Panc1 (cell line): ENCODE measurements around the gene PI4K2A. TPM values are rescaled to one million over a fixed set of nuclear protein-coding genes. Genes with fewer than 3 reads are reported as not detected.

Source experiments
- ATAC-seq: fragments of 200-7000 bp; cut with Tn5 transposase; 2 replicates; pipeline ENCODE4 v1.9.1; 2020; ENCODE audit warnings: mild to moderate bottlenecking, moderate library complexity
- BruUV-seq: library from RNA; stranded (reverse); fragments of 400-500 nt; replicated peaks from 2 replicates; lab custom pipeline; 2021; lab: Mats Ljungman, UMichigan
- CTCF ChIA-PET: fragments of 300-600 bp; sonication (Branson Sonifier 250); formaldehyde crosslinking; loops from one replicate; lab custom pipeline; 2022; ENCODE audit warnings: antibody characterized with exemption; lab: Charles Lee
- POLR2A ChIA-PET: fragments of 300-600 bp; sonication (Branson Sonifier 250); formaldehyde crosslinking; loops from one replicate; lab custom pipeline; 2022; ENCODE audit warnings: antibody characterized with exemption; lab: Charles Lee
- DNase-seq: peaks from one replicate; pipeline ENCODE4 v3.0.0-alpha.2; 2010; ENCODE audit warnings: low read depth, low spot score
- H3K27ac ChIP-seq: 2 replicates; pipeline ENCODE4 v1.5.1; 2011; ENCODE audit warnings: mild to moderate bottlenecking, low read length, inconsistent platforms
- H3K27me3 ChIP-seq: fragments of 200-500 bp; sonication (Bioruptor generic); 2 replicates; pipeline ENCODE4 v1.6.0; 2014; ENCODE audit warnings: low read length, inconsistent platforms; ENCODE audit not compliant: control insufficient read depth, insufficient read depth
- H3K36me3 ChIP-seq: fragments of 200-500 bp; sonication (Bioruptor generic); 2 replicates; pipeline ENCODE4 v1.5.1; 2014; ENCODE audit warnings: inconsistent platforms, mild to moderate bottlenecking, low read length, moderate library complexity; ENCODE audit not compliant: control insufficient read depth, insufficient read depth
- H3K4me1 ChIP-seq: 2 replicates; pipeline ENCODE4 v1.5.1; 2011; ENCODE audit warnings: inconsistent platforms, mild to moderate bottlenecking, low read length, moderate library complexity; ENCODE audit not compliant: control insufficient read depth, insufficient read depth
- H3K4me3 ChIP-seq, 2 experiments: 2 replicates each; pipeline ENCODE4 v1.5.1; 2011 to 2012; ENCODE audit warnings: low read depth in 2 of 2, low read length in 2 of 2, mild to moderate bottlenecking in 2 of 2, inconsistent platforms in 1 of 2, moderate library complexity in 1 of 2
- H3K9me3 ChIP-seq: fragments of 200-500 bp; sonication (Bioruptor generic); 2 replicates; pipeline ENCODE4 v1.5.1; 2014; ENCODE audit warnings: low read depth, mild to moderate bottlenecking, inconsistent platforms, low read length, moderate library complexity; ENCODE audit not compliant: control insufficient read depth, insufficient read depth
- POLR2AphosphoS5 ChIP-seq: IDR thresholded peaks from 2 replicates; pipeline ENCODE4 v1.6.1; 2012; ENCODE audit warnings: mild to moderate bottlenecking, low read depth, low read length, moderate library complexity
- SIN3A ChIP-seq: IDR thresholded peaks from 2 replicates; pipeline ENCODE4 v1.6.1; 2012; ENCODE audit warnings: low read depth, mild to moderate bottlenecking, low read length, moderate library complexity, borderline replicate concordance; ENCODE audit not compliant: insufficient read depth
- TCF7L2 ChIP-seq: IDR thresholded peaks from 2 replicates; pipeline ENCODE4 v1.6.1; 2011; ENCODE audit warnings: mild to moderate bottlenecking, low read depth, low read length, inconsistent platforms
- in situ Hi-C: cut with HindIII; loops from 2 replicates; pipeline ENCODE4 v1.10.0; 2016; ENCODE audit warnings: low sequenced_read_pairs, low pct_unique_long_range_greater_than_20kb
- intact Hi-C: fragments of 100-400 bp; cut with micrococcal nuclease; formaldehyde crosslinking; loops from one replicate; pipeline ENCODE4 v1.10.0; 2022; ENCODE audit not compliant: unreplicated experiment
- total RNA-seq: library from RNA; stranded (reverse); gene quantifications from one replicate; pipeline ENCODE4 v1.2.1, GENCODE V29; 2021; ENCODE audit not compliant: unreplicated experiment
- TF ChIP-seq, protein P1 (sequence below): fragments of 450-650 bp; IDR thresholded peaks from 2 replicates; pipeline ENCODE4 v1.5.1; 2017; ENCODE audit warnings: mild to moderate bottlenecking
- TF ChIP-seq, protein P2 (sequence below), 2 experiments: IDR thresholded peaks; 2 replicates each; pipeline ENCODE4 v1.6.1; 2011 to 2012; ENCODE audit warnings: low read depth in 2 of 2, control low read depth in 1 of 2, low read length in 1 of 2, mild to moderate bottlenecking in 1 of 2, moderate library complexity in 1 of 2; ENCODE audit not compliant: insufficient read depth in 1 of 2

Gene PI4K2A
- total RNA-seq, 1 experiment from 2014 or later: 22.8 TPM

DNA sequence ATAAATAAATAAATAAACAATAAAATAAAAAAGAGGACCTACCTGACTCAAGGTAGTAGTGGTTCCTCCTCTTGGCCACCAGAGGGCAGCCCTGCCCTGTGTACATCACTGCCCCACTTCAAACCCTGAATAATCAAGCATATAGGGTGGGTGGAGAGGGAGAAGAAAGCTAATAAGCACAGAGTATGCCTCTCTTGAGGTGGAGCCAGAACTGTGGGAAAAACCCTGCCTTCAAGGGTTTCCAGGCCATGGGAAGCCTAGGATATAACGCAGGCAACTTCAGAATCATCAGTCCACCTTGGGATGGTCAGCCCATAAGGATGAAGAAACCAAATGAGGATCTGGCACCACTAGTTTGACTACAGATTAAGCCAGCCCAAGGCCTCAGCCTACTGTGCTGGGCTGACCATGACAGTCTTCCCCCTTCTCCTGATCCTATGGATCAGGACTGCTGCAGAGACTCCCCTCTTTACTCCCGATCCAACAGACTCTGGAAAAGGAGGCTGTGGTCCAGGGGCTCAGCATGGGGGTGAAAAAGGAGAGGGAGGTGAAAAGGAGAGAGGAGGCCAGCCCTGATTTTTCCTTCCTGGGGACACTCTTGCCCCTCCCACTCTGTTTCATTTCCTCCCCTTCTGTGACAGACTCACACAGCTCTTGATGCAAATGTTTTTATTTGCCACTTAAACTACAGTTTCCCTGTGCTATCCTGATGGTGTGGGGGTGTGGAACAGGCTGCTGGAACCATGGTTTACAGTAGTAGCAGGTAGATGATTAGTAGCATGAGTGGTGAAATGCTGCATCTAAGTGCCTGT is 36.5 kb downstream of the PI4K2A start:
- ChIA-PET POLR2A (interaction anchor here (0.6 kb wide), 1 partner anchor 19 kb away, joined by 3 read pairs; no protein-coding TSS in a partner anchor), CTCF (interaction anchor here (2.2 to 2.3 kb wide), 2 partner anchors 10 to 25 kb away, joined by 8 to 12 read pairs; partner anchors contain the start of gene AVPI1)
- no TSS peak for BruUV-seq
- no peak overlapping the region for H3K4me3 ChIP-seq
- no peaks in the 10 kb centered on the region for H3K9me3 ChIP-seq
- DNase-seq: peak; percentile 35
- H3K4me1 ChIP-seq: no peaks in the 10 kb centered on the region
- intact Hi-C loops: loop anchor here (2.0 kb wide), 1 partner anchor 56 kb away; no protein-coding TSS in a partner anchor
- TF ChIP-seq, protein P1, sequence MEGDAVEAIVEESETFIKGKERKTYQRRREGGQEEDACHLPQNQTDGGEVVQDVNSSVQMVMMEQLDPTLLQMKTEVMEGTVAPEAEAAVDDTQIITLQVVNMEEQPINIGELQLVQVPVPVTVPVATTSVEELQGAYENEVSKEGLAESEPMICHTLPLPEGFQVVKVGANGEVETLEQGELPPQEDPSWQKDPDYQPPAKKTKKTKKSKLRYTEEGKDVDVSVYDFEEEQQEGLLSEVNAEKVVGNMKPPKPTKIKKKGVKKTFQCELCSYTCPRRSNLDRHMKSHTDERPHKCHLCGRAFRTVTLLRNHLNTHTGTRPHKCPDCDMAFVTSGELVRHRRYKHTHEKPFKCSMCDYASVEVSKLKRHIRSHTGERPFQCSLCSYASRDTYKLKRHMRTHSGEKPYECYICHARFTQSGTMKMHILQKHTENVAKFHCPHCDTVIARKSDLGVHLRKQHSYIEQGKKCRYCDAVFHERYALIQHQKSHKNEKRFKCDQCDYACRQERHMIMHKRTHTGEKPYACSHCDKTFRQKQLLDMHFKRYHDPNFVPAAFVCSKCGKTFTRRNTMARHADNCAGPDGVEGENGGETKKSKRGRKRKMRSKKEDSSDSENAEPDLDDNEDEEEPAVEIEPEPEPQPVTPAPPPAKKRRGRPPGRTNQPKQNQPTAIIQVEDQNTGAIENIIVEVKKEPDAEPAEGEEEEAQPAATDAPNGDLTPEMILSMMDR: peak; percentile 97
- TF ChIP-seq POLR2AphosphoS5: no peak; the same call in 1 of the 2 replicates
- TF ChIP-seq, protein P2, sequence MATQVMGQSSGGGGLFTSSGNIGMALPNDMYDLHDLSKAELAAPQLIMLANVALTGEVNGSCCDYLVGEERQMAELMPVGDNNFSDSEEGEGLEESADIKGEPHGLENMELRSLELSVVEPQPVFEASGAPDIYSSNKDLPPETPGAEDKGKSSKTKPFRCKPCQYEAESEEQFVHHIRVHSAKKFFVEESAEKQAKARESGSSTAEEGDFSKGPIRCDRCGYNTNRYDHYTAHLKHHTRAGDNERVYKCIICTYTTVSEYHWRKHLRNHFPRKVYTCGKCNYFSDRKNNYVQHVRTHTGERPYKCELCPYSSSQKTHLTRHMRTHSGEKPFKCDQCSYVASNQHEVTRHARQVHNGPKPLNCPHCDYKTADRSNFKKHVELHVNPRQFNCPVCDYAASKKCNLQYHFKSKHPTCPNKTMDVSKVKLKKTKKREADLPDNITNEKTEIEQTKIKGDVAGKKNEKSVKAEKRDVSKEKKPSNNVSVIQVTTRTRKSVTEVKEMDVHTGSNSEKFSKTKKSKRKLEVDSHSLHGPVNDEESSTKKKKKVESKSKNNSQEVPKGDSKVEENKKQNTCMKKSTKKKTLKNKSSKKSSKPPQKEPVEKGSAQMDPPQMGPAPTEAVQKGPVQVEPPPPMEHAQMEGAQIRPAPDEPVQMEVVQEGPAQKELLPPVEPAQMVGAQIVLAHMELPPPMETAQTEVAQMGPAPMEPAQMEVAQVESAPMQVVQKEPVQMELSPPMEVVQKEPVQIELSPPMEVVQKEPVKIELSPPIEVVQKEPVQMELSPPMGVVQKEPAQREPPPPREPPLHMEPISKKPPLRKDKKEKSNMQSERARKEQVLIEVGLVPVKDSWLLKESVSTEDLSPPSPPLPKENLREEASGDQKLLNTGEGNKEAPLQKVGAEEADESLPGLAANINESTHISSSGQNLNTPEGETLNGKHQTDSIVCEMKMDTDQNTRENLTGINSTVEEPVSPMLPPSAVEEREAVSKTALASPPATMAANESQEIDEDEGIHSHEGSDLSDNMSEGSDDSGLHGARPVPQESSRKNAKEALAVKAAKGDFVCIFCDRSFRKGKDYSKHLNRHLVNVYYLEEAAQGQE (IDR thresholded peaks at IDR 0.05; ENCODE audit: insufficient read depth in 1 of 2, low read depth in 2 of 2, low read length in 1 of 2): no peak
- H3K27ac ChIP-seq: no peak overlapping the region
- no peaks in the 10 kb centered on the region; the same call in 1 of the 2 replicates for H3K36me3 ChIP-seq
- in situ Hi-C loops: no loop called here
- H3K27me3 ChIP-seq: no peaks in the 10 kb centered on the region
- ATAC-seq: peak; percentile 83

DNA sequence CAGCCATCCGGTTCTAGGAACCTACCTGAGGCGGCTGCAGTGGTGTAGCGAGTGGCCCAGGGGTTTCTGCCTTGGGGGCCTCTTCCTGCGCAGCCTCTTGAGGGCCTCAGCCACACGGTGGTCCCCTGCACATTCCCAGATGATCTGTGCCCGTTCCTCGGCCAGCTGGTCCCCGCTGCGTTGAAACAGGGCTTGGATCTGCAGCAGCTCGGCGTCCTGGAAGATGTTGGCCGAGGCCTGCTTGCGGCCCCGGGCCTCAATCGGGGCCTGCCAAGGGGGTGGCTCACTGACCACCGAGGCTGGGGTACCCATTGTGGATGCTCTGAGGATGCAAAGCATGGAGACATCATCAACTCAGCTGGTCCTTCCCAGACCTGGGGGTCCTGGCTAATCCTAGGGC is 39.1 kb downstream of the PI4K2A start:
- ChIA-PET CTCF (interaction anchor here (1.0 kb wide), 1 partner anchor 22 kb away, joined by 3 read pairs; no protein-coding TSS in a partner anchor), POLR2A (interaction anchor here (0.6 kb wide), 1 partner anchor 48 kb away, joined by 7 read pairs; no protein-coding TSS in a partner anchor)
- ATAC-seq (no peak), DNase-seq (no peak)
- H3K4me1 ChIP-seq: peaks cover 9% of the 10 kb centered on the region
- no peaks in the 10 kb centered on the region for H3K9me3 ChIP-seq
- no peaks in the 10 kb centered on the region; the same call in 1 of the 2 replicates for H3K36me3 ChIP-seq
- H3K27ac ChIP-seq: no peak overlapping the region
- TF ChIP-seq TCF7L2: no peak
- TF ChIP-seq POLR2AphosphoS5: no peak
- TF ChIP-seq SIN3A: no peak
- TF ChIP-seq, protein P2 (IDR thresholded peaks at IDR 0.05; ENCODE audit: insufficient read depth in 1 of 2, low read depth in 2 of 2, low read length in 1 of 2): no peak
- TF ChIP-seq, protein P1: no peak
- intact Hi-C loops (no loop called here), in situ Hi-C loops (no loop called here)
- no peak overlapping the region for H3K4me3 ChIP-seq
- BruUV-seq: no TSS peak
- no peaks in the 10 kb centered on the region for H3K27me3 ChIP-seq
